HG02571 (cell line): ENCODE results near the gene ARL13B.
"Not testable (repeated sequence)": the region's sequence is repeated elsewhere in the genome, so short reads cannot be mapped to it uniquely, and the experiment has no call there.

Experiments
- ATAC-seq: cut with Tn5 transposase; IDR thresholded peaks from one replicate; pipeline ENCODE4 v1.9.1; 2021; ENCODE audit warnings: mild to moderate bottlenecking, moderate library complexity; ENCODE audit not compliant: unreplicated experiment

The ARL13B gene

DNA sequence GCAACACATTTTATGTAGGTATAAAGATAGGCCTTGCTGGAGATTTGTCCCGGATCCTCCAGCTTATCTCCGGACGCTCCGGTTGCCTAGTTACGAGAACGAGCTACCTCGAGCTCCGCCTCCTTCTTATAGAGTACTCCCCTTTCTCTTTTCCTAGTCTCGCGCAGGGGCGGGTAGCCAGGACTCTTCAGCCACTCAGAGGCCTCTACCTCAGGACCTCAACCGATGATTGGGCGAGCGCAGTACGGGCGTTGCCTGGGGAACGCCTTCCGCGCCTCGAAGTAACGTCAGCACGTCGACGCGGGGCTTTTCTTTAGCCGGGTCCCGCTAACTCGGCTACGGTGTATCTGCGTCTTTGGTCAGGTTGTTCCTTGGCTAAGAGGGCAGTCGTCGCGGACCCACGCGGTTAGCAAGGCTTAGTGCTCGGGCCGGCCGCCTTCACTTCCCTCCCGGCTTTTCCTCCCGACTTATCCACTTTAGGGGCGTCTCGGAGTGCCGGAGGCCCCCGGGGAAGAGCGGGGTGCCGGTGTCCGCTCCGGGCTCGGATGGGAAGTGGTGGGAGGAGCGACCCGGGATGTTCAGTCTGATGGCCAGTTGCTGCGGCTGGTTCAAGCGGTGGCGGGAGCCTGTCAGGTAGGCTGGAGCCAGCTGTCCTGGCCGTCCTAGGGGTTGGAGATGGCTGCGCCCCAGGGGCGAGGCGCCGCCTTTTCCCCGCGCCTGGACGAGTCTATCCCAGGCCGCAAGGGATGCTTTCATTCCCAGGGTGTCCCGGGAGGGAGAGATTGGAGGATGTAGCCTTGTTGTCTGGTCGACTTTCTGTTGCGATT is at the start of gene ARL13B:
Gene ARL13B, plus strand, starts transcription at position 306 of the 827 bp plus-strand sequence. Its CDS starts 269 bp downstream, at position 575.
- ATAC-seq = peak; percentile 100

DNA sequence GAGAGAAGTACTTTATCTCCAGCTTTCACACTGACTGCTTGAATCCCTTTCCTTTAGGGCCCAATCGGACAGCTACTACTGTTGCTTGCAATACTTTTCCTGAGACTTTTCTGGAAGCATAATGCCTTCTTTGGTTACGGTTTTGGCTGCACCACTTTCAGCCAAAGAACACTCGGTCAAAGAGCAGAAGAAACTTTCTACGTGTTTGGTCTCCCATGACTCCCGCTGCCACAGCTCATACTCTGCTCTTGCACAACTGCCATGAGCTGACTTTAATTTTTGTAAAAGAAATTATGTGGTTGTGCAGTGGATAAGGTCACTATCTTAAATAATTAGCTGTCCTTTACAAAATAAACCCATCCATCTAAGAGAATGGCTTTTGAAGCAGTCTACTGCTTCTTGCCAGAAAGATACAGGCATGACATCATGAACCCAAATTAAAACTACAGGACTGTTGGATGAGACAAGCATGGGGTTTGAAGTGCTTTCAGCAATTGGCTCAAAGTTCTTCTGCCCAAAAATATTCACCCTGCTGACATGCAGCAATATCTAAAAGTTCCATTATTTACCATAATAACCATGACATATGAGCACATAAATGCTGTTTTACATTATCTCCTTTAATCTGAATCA is 48.2 kb upstream of the ARL13B start:
- no peak for ATAC-seq

DNA sequence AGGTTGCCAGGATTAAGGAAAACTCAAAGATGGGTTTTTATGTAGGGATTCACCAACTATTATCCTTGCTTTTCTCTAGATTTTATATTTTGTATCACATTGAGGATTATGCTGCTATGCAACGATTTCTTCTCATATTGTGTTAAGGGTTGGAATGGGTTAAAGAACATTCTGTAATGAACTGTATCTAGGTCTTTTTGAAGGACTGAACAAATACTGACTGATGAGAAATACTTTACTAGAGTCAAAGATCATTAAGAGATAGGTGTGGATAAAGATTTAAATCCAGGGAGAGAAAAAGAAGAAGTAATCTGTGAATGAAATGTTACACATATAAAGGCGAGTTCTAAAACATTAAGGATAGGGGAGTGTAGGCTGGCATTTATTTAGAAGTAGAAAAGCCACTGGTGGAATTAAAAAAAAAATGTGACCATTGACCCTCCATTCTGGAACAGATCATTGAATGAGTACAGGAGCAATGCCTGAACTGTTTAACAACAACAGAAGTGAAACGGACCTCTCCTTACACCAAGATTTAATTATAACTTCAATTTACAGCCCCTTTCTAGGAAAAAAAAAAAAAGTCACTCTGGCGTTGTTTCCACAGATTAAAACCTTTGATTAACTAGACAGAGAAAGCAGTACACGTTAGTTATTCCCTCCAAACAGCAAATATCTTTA is 45.4 kb upstream of the ARL13B start:
- ATAC-seq = no peak

- no peak for ATAC-seq
These were observed 43.4 kb upstream of the ARL13B start for GRCh38 chr3:93936549-93936948.

DNA sequence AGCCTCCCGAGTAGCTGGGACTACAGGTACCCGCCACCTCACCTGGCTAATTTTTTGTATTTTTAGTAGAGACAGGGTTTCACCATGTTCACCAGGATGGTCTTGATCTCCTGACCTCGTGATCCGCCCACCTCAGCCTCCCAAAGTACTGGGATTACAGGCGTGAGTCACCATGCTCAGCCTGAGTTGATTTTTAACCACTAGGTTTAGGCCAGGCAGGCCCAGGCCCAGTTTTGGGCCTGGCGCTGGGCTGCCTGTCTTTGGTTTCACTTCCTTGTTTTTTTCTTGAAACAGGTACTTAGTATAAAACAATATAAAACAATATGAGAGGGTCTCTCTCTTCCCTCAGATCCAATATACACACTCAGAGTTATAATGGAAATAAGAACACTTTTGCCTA is 42.5 kb upstream of the ARL13B start:
- not testable (repeated sequence) for ATAC-seq

- not testable (repeated sequence) for ATAC-seq
These were observed 30.0 kb upstream of the ARL13B start for GRCh38 chr3:93949958-93950357.

GRCh38 chr3:93961026-93961425 is 18.9 kb upstream of the ARL13B start:
- no peak for ATAC-seq

GRCh38 chr3:93961489-93961888 is 18.5 kb upstream of the ARL13B start:
- no peak for ATAC-seq

DNA sequence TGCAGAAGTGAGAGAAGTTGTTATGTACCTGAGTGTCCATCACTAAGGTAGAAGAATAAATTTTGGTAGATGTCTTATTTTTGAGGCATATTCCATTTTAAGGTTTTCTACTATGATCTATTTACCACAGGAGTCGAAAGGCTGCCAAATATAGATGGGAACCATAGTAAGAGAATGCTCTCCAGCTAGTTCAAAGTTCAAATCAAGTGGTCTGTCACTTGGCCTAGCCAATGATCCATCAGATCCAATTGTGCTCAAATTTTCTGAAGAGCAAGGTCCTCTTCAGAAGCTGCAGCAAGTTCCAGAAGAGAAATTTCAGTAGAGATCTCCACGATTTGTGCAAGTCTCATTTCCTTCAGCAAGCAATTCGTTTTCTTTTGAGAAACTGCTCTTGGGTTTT is 17.2 kb upstream of the ARL13B start:
- ATAC-seq = no peak

DNA sequence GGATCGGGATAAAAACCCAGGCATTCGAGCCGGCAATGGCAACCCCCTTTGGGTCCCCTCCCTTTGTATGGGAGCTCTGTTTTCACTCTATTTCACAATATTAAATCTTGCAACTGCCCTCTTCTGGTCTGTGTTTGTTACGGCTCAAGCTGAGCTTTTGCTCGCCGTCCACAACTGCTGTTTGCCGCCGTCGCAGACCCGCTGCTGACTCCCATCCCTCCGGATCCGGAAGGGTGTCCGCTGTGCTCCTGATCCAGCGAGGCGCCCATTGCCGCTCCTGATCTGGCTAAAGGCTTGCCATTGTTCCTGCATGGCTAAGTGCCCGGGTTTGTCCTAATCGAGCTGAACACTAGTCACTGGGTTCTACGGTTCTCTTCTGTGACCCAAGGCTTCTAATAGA is 14.8 kb upstream of the ARL13B start:
- ATAC-seq = not testable (repeated sequence)

DNA sequence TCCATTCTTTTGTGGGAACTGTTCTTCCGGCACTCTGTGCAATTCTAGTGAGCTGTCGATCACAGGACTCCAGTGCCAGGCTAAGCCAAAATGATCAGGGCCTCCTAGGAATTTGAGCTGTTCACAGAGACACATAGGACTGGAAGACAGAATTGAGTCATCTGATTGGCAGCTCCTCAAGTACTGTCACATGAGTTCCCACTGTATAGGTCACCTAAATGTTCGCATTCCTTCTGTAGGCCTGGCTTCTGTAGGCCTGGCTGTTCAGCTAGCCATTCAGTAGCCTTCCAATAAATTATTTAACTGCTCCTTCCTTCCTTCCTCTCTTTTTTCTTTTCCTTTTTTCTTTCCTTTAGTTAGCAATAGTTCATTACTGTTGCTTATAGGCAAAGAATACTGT is 10.5 kb upstream of the ARL13B start:
- no peak for ATAC-seq

DNA sequence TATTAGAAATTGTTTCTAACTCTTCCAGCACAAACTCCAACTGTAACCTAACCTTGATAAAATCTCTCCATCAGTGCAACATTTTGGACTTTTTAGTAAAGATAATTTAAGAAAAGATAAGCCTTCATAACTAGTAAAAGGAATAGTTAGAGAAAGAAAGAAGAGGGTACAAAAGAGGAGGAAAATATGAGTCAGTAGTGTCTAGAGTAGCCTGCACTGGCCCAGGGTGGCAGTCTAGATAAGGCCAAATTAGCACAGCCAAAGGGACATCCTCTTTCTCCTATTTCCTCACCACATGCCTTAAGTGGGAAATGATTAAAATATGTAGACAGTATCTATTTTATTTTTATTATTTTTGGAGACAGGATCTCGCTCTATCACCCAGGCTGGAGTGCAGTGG is 10.0 kb upstream of the ARL13B start:
- no peak for ATAC-seq

DNA sequence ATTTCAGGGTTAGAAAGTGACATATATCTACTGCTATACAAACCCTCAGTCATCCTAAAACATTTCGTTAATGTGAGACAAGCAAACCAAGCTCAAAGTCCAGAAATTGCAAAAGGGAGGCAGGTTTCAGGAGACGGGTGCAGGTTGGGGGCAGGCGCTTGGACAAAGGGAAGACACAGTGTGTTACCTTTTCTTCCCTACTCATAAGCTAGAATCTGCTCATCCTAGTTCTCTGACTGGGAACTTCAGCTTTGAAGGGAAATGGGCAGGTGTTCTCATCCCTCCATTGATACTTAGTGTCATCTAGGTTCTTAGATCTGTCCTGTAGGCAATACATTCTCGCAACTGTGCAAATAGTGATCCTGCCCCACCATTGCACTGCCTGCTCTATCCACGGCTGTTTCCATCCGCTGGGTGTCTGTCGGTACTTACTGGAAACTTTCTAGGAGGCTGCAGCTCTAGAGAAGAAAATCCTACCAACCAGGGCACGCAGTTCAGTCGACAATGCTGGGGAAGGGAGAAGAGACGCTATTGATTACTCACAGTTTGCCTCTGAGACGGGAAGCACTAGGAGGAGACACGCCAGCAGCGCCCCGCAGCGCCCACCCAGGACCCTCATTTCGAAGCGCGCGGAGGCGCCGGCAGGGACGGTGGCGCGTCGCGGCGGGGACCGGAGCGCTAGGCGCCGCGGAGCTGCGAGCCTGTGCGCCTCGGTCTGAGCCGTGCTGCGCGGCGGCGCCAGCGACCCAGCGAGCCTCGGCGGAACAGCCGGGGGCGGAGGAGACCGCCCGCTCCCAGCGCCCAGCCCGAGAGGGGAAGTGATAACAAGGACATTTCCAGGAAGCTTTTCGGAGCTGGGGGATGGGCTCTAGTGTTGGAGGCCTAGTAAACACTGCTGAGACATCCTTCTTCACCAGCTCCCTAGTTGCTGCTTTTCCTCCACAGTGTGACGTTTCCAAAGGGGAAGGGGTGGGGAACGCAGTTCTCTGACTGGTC is 6.5 kb upstream of the ARL13B start, which contains the start of gene PROS1:
Gene PROS1, minus strand, starts transcription at position 766 of the 996 bp plus-strand sequence. Its CDS starts 147 bp downstream, at position 619.
- peak; percentile 84 for ATAC-seq

- no peak for ATAC-seq
These were observed 1.7 kb downstream of the ARL13B start for GRCh38 chr3:93981649-93982048.

DNA sequence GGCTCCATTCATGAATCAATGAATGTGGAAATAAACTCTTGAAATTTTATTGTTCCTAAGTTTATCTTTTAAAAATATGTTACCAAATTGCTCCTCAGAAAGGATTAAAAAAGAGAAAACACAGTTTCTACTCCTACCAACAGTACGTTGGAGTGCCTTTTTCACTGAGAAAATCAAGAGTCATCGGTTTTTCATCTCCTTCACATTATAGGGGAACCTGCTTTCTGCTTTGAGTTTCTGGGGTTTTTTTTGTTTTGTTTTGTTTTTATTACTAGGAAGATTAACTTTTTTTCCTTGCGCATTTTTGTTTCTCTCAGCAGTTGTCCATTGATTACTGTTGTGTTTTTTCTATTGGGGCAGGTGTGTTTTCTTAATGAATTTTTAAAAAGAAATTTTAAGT is 3.5 kb downstream of the ARL13B start:
- no peak for ATAC-seq

DNA sequence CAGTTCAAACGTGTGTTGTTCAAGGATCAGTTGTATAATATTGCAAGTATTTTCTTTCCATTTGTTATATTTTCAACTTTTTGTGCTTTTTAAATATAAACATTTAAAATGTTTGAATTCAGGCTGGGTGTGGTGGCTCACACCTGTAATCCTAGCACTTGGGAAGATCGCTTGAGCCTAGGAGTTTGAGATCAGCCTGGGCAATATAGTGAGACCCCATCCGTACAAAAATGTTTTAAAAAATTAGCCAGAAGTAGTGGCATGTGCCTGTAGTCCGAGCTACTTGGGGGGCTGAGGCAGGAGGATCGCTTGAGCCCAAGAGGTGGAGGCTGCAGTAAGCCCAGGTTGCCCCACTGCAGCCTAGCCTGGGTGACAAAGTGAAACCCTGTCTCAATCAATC is 4.7 kb downstream of the ARL13B start:
- ATAC-seq = no peak

- ATAC-seq = no peak
These were observed 8.3 kb downstream of the ARL13B start for GRCh38 chr3:93988283-93988682.

DNA sequence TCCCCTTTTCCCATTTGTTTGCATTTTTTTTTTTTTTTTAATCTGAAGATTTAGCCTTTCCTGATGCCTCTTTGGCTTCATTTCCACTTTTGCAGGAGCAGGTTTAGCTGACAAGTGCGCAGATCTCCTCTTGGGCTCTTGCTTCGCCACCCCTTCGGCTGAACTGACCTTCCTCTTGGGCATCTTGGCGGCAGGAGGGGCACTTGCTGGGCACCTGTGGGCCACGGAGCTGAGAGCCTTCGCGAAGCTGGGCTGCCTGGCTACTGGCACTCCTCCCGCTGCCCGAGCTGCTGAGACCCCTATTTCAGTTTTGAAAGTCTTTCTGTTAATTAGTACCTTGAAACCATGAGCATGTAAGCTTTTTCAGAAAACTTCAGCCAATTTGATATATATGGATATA is 8.8 kb downstream of the ARL13B start:
- ATAC-seq = no peak

DNA sequence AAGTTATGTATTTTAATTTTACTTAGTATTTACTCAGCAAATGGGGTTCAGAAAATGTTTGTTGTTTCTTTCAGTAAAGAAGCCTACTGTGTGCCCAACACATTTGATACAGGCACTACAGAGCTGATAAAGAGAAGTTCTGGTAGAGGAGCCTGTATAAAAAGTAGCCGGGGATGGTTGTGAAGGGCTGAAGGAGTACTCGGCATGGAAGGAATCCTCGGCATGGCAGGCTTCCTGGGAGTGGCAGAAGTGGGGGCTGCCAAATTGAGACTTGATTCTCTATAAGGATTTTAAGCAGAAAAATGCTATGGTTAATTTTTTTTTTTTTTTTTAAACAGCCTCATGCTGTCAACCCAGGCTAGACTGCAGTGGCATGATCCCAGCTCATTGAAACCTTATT is 9.3 kb downstream of the ARL13B start:
- no peak for ATAC-seq

DNA sequence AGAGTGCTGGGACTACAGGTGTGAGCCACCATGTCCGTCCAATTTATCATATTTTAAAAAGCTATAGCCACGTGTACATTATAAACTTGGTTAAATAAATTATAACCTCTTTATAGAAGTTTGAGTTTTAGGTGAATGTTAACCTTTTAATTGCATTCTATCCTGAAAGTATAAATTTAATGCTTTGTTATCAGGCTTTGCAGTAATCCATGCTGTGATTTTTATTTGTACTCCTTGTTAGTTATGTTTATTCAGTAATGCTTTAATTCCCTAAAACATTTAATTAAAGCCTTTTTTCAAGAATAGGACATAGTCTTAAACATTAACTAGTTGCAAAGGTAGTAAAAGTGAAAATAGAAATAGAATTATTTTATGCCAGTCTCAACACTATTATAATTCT is 11.7 kb downstream of the ARL13B start:
- no peak for ATAC-seq

GRCh38 chr3:93992207-93992606 is 12.3 kb downstream of the ARL13B start:
- no peak for ATAC-seq
